Measurements from ENCODE around the gene SIL1.
"Not testable (repeated sequence)": the region's sequence is repeated elsewhere in the genome, so short reads cannot be mapped to it uniquely, and the experiment has no call there.

The SIL1 gene

GRCh38 chr5:139038613-139039305 lies 159.4 kb downstream of the SIL1 start:
- no peak for DNase-seq (ENCODE audit: low read depth in 1 of 2, low spot score in 1 of 2)

- no peak for DNase-seq (ENCODE audit: low read depth in 1 of 2, low spot score in 1 of 2)
Measured at GRCh38 chr5:139037732-139038131, 160.4 kb downstream of the SIL1 start.

- not testable (repeated sequence) for DNase-seq (ENCODE audit: low read depth in 1 of 2, low spot score in 1 of 2)
Measured at GRCh38 chr5:139036332-139036731, 161.8 kb downstream of the SIL1 start.

- no peak for DNase-seq (ENCODE audit: low read depth in 1 of 2, low spot score in 1 of 2)
Measured at GRCh38 chr5:139027150-139027549, 171.0 kb downstream of the SIL1 start.

GRCh38 chr5:139025651-139026050 lies 172.5 kb downstream of the SIL1 start:
- DNase-seq (ENCODE audit: low read depth in 1 of 2, low spot score in 1 of 2) = no peak

- no peak for DNase-seq (ENCODE audit: low read depth in 1 of 2, low spot score in 1 of 2)
Measured at GRCh38 chr5:139023286-139023685, 174.9 kb downstream of the SIL1 start.

DNA sequence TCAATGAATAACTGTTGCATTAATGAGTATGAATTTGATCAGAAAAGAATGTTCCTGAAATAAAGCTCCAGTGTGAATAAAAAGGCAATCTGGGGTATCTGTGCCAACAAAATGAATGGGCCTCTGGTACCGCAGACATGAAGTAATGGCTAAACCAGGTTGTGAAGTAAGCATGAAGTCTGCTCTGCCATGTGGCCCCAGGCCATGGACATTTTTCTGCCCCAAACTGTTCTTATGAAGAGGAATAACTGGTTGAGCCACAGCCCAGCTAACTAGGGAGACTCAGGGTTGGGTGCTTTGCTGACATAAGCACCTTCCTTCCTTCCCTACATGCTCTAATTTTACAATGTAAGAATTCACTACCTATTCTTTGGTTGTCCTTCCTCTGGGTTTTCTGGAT lies 175.6 kb downstream of the SIL1 start:
- DNase-seq (ENCODE audit: low read depth in 1 of 2, low spot score in 1 of 2) = no peak

- DNase-seq (ENCODE audit: low read depth in 1 of 2, low spot score in 1 of 2) = no peak
Measured at GRCh38 chr5:139021346-139021745, 176.8 kb downstream of the SIL1 start.

DNA sequence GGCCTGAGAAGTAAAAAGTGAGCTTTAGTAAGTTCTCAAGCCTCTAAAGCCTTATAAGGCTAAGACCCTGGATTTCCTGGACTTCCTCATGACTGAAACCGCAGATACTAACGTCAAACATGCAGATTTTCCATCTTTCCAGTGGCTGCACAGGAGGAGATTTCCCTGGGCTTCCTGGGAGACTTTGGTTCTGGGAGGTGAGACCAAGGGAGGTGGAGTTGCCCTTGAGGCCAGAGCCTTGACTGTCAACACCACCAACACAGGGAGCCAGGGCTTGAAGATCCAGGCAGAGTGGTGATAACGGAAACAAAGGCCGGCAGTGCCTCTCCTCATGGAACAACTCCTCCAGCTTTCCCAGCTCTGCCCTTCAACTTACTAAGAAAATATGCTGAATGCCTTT lies 178.3 kb downstream of the SIL1 start:
- DNase-seq (ENCODE audit: low read depth in 1 of 2, low spot score in 1 of 2) = no peak

- no peak for DNase-seq (ENCODE audit: low read depth in 1 of 2, low spot score in 1 of 2)
Measured at GRCh38 chr5:139019211-139019610, 179.0 kb downstream of the SIL1 start.

- no peak for DNase-seq (ENCODE audit: low read depth in 1 of 2, low spot score in 1 of 2)
Measured at GRCh38 chr5:139017624-139018023, 180.5 kb downstream of the SIL1 start.

GRCh38 chr5:139016186-139016585 lies 182.0 kb downstream of the SIL1 start:
- DNase-seq (ENCODE audit: low read depth in 1 of 2, low spot score in 1 of 2) = no peak

DNA sequence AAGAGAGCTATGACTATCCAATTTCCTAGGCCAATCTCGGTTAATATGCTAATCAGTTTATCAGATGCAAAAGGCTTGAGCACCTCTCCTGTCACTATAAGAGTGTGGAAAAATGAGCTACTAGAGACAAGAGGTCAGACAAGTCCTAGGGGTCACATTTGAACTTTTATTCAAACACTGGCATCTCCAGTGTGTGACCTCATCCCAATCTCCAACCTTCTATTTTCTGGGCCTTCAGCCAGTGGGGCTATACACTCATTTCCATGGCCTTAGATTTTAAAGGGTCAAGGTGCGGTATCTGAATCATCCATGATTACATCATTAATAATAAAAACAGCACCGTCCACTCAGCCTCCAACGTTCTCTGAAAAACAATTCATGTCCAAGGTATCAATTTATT lies 183.4 kb downstream of the SIL1 start:
- no peak for DNase-seq (ENCODE audit: low read depth in 1 of 2, low spot score in 1 of 2)

- DNase-seq (ENCODE audit: low read depth in 1 of 2, low spot score in 1 of 2) = no peak
Measured at GRCh38 chr5:139012176-139012575, 186.0 kb downstream of the SIL1 start.

DNA sequence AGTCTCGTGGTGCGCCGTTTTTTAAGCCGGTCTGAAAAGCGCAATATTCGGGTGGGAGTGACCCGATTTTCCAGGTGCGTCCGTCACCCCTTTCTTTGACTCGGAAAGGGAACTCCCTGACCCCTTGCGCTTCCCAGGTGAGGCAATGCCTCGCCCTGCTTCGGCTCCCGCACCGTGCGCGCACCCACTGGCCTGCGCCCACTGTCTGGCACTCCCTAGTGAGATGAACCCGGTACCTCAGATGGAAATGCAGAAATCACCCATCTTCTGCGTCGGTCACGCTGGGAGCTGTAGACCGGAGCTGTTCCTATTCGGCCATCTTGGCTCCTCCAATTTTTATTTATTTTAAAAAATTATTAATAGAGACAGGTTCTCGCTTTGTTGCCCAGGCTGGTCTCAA lies 187.0 kb downstream of the SIL1 start:
- not testable (repeated sequence) for DNase-seq (ENCODE audit: low read depth in 1 of 2, low spot score in 1 of 2)

DNA sequence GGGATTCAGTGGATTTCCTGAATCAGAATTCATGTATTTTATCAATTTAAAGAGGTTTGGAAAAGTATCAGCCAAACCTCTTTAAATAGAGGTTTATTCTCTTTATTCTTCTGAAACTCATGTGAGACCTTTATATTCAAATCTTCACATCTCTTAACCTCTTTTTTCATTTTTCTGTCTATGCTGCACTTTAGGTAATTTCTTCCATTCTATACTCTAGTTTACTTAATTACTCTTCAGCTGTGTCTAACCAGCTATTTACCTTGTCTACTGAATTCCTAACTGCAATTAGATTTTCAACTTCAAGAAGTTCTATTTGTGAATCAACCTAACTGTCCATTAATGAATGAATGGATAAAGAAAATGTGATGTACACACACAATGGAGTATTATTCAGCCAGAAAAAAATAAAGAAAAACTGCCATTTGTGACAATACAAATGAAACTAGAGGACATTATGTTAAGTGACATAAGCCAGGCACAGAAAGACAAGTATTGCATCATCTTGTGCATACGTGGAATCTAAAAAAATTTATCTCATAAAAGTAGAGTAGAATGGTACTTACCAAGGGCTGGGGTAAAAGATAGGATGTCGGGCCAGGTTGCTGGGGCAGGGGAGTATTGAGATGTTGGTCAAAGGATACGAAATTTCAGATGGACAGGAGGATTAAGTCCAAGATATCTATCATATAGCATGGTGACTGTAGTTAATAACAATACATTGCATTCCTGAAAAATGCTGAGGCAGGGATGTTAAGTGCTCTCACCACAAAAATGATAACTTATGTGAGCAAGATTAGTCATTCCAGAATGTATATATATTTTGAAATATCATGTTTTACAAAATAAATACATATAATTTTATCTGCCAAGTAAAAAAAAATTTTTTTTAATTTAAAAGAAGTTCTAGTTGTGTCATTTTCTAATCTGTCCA lies 193.5 kb downstream of the SIL1 start:
- DNase-seq (ENCODE audit: low read depth in 1 of 2, low spot score in 1 of 2) = no peak

GRCh38 chr5:138999674-139000073 lies 198.5 kb downstream of the SIL1 start:
- no peak for DNase-seq (ENCODE audit: low read depth in 1 of 2, low spot score in 1 of 2)

GRCh38 chr5:138998521-138998920 lies 199.6 kb downstream of the SIL1 start:
- DNase-seq (ENCODE audit: low read depth in 1 of 2, low spot score in 1 of 2) = no peak

DNA sequence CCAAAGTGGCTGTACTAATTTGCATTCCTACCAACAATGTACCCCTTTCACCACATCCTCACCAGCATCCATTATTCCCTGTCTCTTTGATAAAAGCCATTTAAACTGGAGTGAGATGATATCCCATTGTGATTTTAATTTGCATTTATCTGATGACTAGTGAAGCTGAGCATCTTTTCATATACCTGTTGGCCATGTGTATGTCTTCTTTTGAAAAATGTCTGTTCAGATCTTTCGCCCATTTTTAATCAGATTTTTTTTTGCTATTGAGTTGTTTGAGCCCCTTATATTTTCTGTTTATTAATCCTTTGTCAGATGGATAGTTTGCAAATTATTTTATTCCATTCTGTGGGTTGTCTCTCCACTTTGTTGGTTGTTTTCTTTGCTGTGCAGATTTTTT lies 202.0 kb downstream of the SIL1 start:
- no peak for DNase-seq (ENCODE audit: low read depth in 1 of 2, low spot score in 1 of 2)

GRCh38 chr5:138990986-138991590 lies 207.1 kb downstream of the SIL1 start:
- DNase-seq (ENCODE audit: low read depth in 1 of 2, low spot score in 1 of 2) = no peak

- DNase-seq (ENCODE audit: low read depth in 1 of 2, low spot score in 1 of 2) = no peak
Measured at GRCh38 chr5:138989720-138990119, 208.4 kb downstream of the SIL1 start.

DNA sequence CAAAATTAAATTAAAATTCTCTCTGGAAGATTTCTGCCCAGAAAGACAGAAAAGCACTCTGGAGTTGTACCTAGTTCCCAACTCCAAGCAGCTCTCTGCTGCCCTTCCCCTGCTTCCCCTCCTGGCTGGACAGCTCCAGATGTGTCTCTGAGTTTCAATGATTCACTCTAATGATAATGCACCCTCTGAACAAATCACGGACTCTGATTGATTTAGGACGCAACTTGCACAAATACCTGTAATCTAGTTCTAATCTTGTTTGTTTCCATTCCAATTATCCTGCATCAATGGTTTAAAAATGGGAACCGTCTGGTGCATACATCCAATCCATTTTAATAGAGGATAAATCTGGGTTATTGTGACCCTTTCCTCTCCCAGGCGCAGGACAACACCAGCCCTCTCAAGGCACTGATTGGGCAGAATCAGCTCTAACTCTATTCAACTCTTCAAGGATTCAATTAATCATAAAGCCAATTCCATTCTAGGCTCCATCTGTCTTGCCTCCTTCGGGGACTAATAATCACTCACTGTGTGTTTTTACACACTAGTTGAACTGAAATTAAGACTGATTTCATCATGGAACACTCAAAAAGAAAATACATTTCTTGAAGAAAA lies 211.9 kb downstream of the SIL1 start:
- no peak for DNase-seq (ENCODE audit: low read depth in 1 of 2, low spot score in 1 of 2)
